Measurements from ENCODE around the gene ZNF343. TPM values are rescaled to one million over a fixed set of nuclear protein-coding genes. Genes with fewer than 3 reads are reported as not detected.

ZNF343 gene
- total and polyA plus RNA-seq, 2 of the 4 experiments (the other 2 are of a cell fraction), result 7.8 to 26.2 TPM

GRCh38 chr20:2524709-2525506 lies 16.2 kb upstream of the ZNF343 start:
- Histone ChIP-seq H3K9me1 (ENCODE audit: insufficient read depth, low read length) (peaks cover 11% of the 10 kb centered on the region), H2BK20ac (ENCODE audit: low read depth, low read length) (no peak overlapping the region), H2BK120ac (ENCODE audit: low read depth, low read length) (peak overlapping the region; percentile 50), H4K5ac (ENCODE audit: low read depth, low read length) (peak overlapping the region; percentile 66), H2AFZ (replicated peaks; ENCODE audit: low read length, poor library complexity) (peak overlapping the region; percentile 94), H3K9me3 (ENCODE audit: control insufficient read depth, insufficient read depth, low read length) (no peaks in the 10 kb centered on the region), H3K18ac (ENCODE audit: low read depth, low read length) (peak overlapping the region; percentile 58), H4K91ac (ENCODE audit: insufficient read depth, low read depth, low read length) (peak overlapping the region; percentile 73), H3K4me1 (ENCODE audit: control insufficient read depth, insufficient read depth, low read length) (peaks cover 3% of the 10 kb centered on the region; the same call in 1 of the 2 replicates), H4K8ac (ENCODE audit: low read depth in 2 of 2, low read length in 2 of 2) (peak overlapping the region; percentile 84 to 96), H4K20me1 (ENCODE audit: insufficient read depth, low read length) (no peaks in the 10 kb centered on the region), H3K4me3 (ENCODE audit: insufficient read depth, low read depth, low read length) (peak overlapping the region; percentile 61), H3K9ac (ENCODE audit: low read depth, low read length) (peak overlapping the region; percentile 86), H3K56ac (ENCODE audit: extremely low read depth, insufficient read depth, low read length) (peak overlapping the region; percentile 89), H3K14ac (replicated peaks; ENCODE audit: low read depth, low read length) (peak overlapping the region; percentile 88), H2BK5ac (ENCODE audit: low read depth, low read length, poor library complexity, severe bottlenecking) (peak overlapping the region; percentile 51), H3K36me3 (ENCODE audit: control insufficient read depth, insufficient read depth, low read length) (no peaks in the 10 kb centered on the region), H2AK9ac (replicated peaks; ENCODE audit: low read depth, low read length, poor library complexity) (peak overlapping the region; percentile 49), H2AK5ac (ENCODE audit: low read depth, low read length) (peak overlapping the region; percentile 23; the same call in 1 of the 2 replicates), H3K27me3 (ENCODE audit: control insufficient read depth, insufficient read depth, low read length) (peaks cover 4% of the 10 kb centered on the region; the same call in 1 of the 2 replicates), H3K4me2 (ENCODE audit: low read depth, low read length) (peak overlapping the region; percentile 86), H3K4ac (ENCODE audit: low read depth, low read length) (peak overlapping the region; percentile 80), H3K27ac (ENCODE audit: insufficient read depth, low read length) (peak overlapping the region; percentile 92), H3K23ac (ENCODE audit: low read depth, low read length) (peak overlapping the region; percentile 78), H2BK15ac (ENCODE audit: low read depth, low read length) (peak overlapping the region; percentile 40; the same call in 1 of the 3 replicates), H3K79me1 (ENCODE audit: low read depth in 1 of 2, low read length in 2 of 2) (peaks cover 4 to 16% of the 10 kb centered on the region in 2 experiments; a peak in 3 of 4 replicates)
- 1% methylated on average over 18 of the region's 64 CpGs; no CpG with 5 or more reads in 1 of the 2 experiments for WGBS, 2 experiments (ENCODE audit: extremely low coverage in 2 of 2, insufficient read length in 1 of 2)
- intact Hi-C loops (cut with micrococcal nuclease) (loop anchor here (1.0 to 2.0 kb wide), 3 partner anchors 16 to 122 kb away; partner anchors contain the start of genes SNRPB and ZNF343), dilution Hi-C loops (cut with HindIII; ENCODE audit: low sequenced_read_pairs, unreplicated experiment) (no loop called here), in situ Hi-C loops (cut with MboI; ENCODE audit: low sequenced_read_pairs) (loop anchor here (25.0 kb wide), 1 partner anchor 312 kb away; the partner anchor contains the start of genes PCED1A and VPS16)
- BruUV-seq (replicated peaks), result no TSS peak
- DNase-seq (peak; percentile 43), ATAC-seq (ENCODE audit: low read depth) (peak; percentile 81)
- ChIA-PET CTCF (interaction anchor here (0.6 to 1.4 kb wide), 4 partner anchors 9 to 28 kb away, joined by 3 to 4 read pairs (median 3); no protein-coding TSS in a partner anchor), POLR2A (ENCODE audit: unreplicated experiment) (no interaction called here)
- TF ChIP-seq MAZ (IDR thresholded peaks at IDR 0.05; ENCODE audit: borderline replicate concordance, low read depth, low read length), result no peak
- TF ChIP-seq POLR2A (IDR thresholded peaks at IDR 0.05; ENCODE audit: low read depth, low read length), result peak; percentile 10; the same call in 1 of the 2 replicates

Data from IMR-90 (cell line).